Measurements from ENCODE around the gene SLC36A3.

SLC36A3 gene

DNA sequence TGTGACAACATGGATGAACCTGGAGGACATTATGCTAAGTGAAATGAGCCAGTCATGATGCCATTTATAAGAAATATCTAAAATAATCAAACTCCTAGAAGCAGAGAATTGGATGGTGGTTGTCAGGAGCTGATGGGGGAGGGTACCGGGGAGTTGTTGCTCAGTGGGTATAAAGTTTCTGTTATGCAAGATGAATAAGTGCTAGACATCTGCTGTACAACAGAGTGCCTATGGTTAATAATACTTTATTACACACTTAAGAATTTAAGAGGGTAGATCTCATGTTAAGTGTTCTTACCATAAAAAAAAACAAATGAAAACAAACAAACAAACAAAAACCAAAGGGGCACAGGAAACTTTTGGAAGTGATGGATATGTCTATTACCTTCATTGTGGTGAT lies 66.7 kb downstream of the SLC36A3 start:
- no peak overlapping the region for H3K27ac ChIP-seq
- TF ChIP-seq, protein P1, sequence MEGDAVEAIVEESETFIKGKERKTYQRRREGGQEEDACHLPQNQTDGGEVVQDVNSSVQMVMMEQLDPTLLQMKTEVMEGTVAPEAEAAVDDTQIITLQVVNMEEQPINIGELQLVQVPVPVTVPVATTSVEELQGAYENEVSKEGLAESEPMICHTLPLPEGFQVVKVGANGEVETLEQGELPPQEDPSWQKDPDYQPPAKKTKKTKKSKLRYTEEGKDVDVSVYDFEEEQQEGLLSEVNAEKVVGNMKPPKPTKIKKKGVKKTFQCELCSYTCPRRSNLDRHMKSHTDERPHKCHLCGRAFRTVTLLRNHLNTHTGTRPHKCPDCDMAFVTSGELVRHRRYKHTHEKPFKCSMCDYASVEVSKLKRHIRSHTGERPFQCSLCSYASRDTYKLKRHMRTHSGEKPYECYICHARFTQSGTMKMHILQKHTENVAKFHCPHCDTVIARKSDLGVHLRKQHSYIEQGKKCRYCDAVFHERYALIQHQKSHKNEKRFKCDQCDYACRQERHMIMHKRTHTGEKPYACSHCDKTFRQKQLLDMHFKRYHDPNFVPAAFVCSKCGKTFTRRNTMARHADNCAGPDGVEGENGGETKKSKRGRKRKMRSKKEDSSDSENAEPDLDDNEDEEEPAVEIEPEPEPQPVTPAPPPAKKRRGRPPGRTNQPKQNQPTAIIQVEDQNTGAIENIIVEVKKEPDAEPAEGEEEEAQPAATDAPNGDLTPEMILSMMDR (conservative IDR thresholded peaks at IDR 0.05), result no peak

DNA sequence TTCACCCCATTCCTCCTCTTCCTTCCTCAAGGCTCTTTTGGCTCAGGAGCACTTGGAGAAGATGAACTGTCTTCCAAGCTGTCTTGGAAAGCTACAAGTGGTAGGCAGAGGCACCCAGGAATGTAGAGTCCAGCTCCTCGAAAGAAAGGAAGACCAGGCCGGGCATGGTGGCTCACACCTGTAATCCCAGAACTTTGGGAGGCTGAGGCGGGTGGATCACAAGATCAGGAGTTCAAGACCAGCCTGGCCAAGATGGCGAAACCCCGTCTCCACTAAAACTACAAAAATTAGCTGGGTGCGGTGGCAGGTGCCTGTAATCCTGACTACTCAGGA lies 68.4 kb downstream of the SLC36A3 start:
- H3K27ac ChIP-seq, result peak overlapping the region; percentile 8; the same call in 1 of the 2 replicates

GRCh38 chr5:151234476-151235238 lies 68.9 kb downstream of the SLC36A3 start:
- peak overlapping the region; percentile 8; the same call in 1 of the 2 replicates for H3K27ac ChIP-seq
- TF ChIP-seq, protein P1 (conservative IDR thresholded peaks at IDR 0.05), result no peak

DNA sequence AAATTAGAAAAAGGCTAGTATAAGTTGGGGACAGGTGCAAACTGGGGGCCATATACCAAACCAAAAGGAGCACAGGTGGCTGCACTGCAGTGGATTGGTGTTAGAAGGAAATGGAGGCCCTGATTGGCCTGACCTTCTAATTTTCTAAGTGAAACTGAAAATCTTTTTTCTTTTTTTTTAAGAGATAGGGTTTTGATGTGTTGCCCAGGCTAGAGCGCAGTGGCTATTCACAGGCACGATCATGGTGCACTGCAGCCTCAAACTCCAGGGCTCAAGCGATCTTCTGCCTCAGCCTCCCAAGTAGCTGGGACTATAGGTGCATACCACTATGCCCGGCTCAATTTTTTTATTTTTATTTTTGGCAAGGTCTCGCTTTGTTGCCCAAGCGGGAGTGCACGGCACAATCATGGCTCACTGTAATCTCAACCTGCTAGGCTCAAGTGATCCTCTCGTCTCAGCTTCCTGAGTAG lies 69.9 kb downstream of the SLC36A3 start:
- H3K27ac ChIP-seq, result no peak overlapping the region
- TF ChIP-seq, protein P1 (conservative IDR thresholded peaks at IDR 0.05), result no peak

DNA sequence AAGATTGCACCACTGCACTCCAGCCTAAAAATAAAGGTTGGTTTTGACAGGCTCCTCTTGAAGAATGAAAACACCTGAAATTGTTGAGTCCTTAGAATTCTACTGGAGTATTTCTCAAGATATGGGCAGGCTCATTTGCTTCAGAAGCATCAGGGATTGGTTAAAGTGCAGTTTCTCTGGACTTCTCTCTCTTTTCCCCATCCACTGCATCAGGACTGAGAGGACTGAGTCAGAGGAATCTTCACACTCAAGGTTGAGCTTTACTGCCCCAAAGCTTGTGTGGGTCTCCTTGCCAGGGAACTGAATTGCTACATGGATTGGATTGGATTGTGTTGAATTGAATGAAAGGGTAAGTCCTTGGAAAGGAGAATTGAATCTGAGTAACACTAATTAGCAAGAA lies 72.2 kb downstream of the SLC36A3 start:
- no peak overlapping the region for H3K27ac ChIP-seq
- TF ChIP-seq, protein P1 (conservative IDR thresholded peaks at IDR 0.05), result no peak

DNA sequence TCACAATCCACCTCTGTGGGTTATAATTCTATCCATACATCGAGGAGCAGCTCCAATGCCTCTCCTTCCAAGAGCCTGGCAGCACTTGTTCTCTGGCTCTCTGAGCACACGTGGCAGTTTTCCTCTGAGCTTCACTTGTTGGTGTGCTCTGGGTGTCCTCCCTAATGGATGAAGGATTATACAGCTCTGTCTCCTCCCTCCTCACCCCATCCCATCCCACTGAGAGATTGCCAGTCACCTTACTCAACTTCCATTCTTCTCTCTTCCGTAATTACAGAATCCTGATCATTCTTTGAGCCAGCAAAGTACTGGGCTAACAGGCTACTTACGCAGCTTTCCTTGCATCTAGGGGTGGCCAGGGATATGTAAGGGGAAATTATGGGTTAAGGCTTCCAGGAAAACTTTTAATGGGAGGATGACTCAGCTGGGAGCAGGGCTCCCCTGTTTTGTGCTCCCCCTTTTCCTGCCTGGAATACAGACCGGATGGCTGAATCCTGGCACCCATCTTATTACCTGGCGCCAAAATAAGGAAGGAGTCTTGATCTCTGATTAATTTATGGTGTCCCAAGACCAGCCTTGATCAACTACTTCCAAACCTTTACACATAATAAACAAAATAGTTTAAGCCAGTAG lies 73.4 kb downstream of the SLC36A3 start:
- H3K27ac ChIP-seq, result no peak overlapping the region
- TF ChIP-seq, protein P1 (conservative IDR thresholded peaks at IDR 0.05), result no peak

DNA sequence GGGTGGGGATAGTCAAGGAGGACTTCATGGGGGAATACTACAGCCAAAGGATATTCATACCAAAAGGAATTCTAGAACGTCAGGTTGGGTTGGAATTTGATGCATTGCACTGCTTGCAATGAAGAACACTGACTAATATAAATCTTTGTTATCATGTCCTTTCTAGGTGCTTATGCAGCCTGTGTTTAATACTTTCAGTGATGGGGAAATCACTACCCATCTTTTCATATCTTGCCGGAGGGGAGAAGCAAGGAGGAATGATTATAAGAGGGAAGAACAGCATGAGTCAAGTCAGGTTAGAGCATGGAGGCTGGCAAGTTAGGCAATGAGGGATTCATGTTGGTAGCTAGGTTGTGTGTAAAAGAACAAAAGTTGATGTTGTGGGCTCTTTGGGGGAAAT lies 74.6 kb downstream of the SLC36A3 start:
- H3K27ac ChIP-seq, result no peak overlapping the region
- TF ChIP-seq, protein P1 (conservative IDR thresholded peaks at IDR 0.05), result no peak

DNA sequence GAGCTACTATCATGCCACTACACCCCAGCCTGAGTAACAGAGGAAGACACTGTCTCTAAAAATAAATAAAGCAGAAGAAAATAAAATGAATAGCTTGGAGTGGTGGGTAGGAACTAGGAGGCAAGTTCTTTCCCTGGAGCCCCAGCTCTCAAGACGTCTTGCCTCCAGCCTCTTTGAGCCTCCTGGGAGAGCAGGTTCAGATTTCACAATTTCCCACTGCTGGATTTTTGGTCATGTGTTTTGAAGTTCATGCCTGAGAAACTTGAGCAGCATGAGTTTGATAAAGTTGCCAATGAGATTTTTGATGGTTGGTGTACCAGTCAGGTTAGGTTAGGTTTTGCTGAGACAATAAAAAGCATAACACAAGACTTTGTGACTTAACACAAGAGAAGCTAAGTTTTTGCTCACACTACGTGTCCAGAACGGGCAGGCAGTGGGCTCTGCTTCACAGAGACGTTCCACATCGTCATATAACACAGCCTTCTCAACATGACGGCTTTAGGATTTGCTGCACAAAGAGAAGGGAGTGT lies 75.6 kb downstream of the SLC36A3 start:
- H3K27ac ChIP-seq, result no peak overlapping the region
- TF ChIP-seq, protein P1 (conservative IDR thresholded peaks at IDR 0.05), result no peak

Data from VCaP (cell line).